HG03280 (cell line): ENCODE data around the gene SS18.
"Not testable (repeated sequence)": the region's sequence is repeated elsewhere in the genome, so short reads cannot be mapped to it uniquely, and the experiment has no call there.

Experiments
- ATAC-seq: cut with Tn5 transposase; IDR thresholded peaks from one replicate; pipeline ENCODE4 v1.9.1; 2021; ENCODE audit warnings: mild to moderate bottlenecking, moderate library complexity; ENCODE audit not compliant: unreplicated experiment

The SS18 gene, protein sequence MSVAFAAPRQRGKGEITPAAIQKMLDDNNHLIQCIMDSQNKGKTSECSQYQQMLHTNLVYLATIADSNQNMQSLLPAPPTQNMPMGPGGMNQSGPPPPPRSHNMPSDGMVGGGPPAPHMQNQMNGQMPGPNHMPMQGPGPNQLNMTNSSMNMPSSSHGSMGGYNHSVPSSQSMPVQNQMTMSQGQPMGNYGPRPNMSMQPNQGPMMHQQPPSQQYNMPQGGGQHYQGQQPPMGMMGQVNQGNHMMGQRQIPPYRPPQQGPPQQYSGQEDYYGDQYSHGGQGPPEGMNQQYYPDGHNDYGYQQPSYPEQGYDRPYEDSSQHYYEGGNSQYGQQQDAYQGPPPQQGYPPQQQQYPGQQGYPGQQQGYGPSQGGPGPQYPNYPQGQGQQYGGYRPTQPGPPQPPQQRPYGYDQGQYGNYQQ

GRCh38 chr18:26090130-26091046 lies at the start of gene SS18:
SS18 (minus strand) TSS chr18:26090613; CDS start chr18:26090569, 44 bp downstream.
- ATAC-seq, result peak; percentile 71

DNA sequence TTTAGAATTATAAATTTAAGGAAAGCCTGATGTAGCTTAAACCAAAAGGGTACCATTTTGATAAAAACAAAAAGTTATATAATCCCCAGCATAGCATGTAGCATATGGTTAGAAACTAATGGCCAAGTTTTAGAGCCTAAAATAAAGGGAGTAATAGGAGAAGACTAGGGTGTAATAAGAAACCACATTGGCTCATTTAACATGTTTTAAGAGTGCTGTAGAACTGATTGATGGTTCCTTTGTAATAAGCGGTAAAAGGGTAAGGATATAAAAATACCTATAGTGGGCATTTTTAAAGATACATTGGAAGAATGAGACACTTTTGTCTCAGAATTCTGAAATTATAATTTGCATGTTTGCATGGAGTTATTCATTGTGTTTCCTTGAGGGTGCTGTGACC lies 45.1 kb upstream of the SS18 start:
- no peak for ATAC-seq

DNA sequence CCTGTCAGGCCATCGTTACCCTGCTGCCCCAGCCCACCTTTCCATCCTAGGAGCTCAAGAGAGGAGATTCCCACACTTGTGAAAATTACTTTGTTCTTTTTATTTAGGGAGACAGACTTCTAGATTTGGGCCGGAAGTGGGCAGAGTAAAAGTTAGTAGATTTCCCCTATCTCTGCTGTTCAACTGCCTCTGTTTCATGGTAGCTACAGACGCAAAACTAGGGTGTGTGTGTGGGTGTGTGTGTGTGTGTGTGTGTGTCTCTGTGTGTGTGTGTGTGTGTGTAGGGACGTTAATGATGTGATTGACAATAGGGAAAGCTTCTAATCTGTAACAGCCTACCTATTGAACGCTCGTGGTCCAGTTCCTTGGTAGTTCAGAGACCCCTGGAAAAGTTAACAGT lies 43.7 kb upstream of the SS18 start:
- no peak for ATAC-seq

- ATAC-seq, result no peak
Measured at GRCh38 chr18:26133652-26134051, 43.2 kb upstream of the SS18 start, which contains the start of gene PSMA8. PSMA8 (plus strand) TSS chr18:26133869; CDS start chr18:26133966, 97 bp downstream.

DNA sequence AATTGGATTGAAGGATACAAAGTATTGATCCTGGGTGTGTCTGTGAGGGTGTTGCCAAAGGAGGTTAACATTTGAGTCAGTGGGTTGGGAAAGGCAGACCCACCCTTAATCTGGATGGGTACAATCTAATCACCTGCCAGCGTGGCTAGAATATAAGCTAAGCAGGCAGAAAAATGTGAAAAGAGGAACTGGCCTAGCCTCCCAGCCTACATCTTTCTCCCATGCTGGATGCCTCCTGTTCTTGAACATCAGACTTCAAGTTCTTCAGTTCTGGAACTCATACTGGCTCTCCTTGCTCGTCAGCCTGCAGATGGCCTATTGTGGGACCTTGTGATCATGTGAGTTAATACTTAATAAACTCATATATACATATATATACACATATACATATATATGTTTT lies 37.8 kb upstream of the SS18 start:
- not testable (repeated sequence) for ATAC-seq

DNA sequence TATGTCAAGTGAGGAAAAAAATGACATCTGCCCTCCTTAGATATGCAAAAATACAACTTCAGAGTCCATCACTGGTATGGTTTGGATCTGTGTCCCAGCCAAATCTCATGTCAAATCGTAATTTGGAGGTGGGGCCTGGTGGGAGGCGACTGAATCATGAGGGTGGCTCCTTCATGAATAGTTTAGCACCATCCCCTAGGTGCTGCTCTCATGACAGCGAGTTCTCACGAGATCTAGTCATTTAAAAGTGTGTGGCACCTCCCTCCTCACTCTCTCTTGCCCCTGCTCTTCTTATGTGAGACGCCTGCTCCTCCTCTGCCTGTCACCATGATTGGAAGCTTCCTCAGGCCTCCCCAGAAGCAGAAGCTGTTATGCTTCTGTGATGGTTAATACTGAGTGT lies 37.4 kb upstream of the SS18 start:
- no peak for ATAC-seq

GRCh38 chr18:26121994-26122393 lies 31.6 kb upstream of the SS18 start:
- not testable (repeated sequence) for ATAC-seq

DNA sequence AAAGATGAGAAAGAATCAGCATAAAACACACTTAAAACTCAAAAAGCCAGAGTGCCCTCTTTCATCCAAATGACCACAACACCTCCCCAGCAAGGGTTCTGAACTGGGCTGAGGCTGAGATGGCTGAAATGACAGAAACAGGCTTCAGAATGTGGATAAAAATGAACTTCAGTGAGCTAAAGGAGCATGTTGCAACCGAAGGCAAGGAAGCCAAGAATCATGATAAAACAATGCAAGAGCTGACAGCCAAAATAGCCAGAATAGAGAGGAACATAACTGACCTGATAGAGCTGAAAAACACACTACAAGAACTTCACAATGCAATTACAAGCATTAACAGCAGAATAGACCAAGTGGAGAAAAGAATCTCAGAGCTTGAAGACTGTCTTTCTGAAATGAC lies 31.1 kb upstream of the SS18 start:
- ATAC-seq, result no peak

- ATAC-seq, result no peak
Measured at GRCh38 chr18:26119246-26119645, 28.8 kb upstream of the SS18 start.

DNA sequence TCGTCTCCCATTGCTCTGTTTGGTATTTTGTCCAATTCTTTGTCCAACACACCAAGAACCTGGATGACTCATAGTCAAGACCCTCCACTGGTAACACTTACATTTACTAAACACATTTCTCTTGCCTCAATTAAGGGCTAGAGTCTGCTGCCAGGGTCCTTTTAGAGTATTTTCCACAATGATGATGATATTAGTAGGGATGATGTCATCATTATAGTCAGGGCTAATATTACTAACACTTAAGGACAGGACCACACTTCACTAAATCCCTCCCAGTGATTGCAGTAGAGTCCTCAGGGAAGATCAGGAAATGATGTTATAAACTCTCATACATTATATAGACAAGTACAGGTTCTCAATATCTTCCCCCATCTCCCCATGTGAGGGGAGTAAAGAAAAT lies 13.6 kb upstream of the SS18 start:
- no peak for ATAC-seq

DNA sequence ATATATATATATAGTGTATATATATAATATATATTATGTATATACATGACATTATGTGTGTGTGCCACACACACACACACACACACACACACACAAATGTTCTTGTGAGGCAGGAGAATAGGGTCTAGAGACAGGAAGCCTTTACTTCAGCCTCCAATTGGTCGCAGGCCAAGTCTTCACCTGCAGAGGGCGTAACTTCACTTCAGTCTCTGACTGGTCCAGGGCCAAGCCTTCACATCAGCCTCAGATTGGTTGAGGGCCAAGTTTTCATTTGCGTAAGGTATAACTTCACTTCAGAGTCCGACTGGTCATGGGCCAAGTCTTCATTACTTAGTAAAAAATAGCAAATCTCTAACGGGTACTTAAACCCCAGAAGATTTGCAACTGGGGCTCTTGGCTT lies 13.2 kb upstream of the SS18 start:
- no peak for ATAC-seq

GRCh38 chr18:26097563-26097962 lies 7.2 kb upstream of the SS18 start:
- no peak for ATAC-seq

DNA sequence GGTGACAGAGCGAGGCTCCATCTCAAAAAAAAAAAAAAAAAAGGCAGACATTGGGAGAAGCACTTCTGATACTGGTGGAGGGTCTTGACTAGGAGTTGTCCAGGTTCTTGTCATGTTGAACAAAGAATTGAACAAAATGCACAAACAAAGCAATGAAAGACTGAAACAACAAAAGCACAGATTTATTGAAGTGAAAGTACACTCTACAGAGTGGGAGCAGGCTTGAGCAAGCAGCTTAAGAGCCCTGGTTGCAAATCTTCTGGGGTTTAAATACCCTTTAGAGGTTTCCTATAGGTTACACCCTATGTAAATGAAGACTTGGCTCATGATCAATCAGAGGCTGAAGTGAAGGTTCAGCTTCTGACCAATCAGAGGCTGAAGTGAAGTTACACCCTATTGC lies 6.4 kb upstream of the SS18 start:
- no peak for ATAC-seq

DNA sequence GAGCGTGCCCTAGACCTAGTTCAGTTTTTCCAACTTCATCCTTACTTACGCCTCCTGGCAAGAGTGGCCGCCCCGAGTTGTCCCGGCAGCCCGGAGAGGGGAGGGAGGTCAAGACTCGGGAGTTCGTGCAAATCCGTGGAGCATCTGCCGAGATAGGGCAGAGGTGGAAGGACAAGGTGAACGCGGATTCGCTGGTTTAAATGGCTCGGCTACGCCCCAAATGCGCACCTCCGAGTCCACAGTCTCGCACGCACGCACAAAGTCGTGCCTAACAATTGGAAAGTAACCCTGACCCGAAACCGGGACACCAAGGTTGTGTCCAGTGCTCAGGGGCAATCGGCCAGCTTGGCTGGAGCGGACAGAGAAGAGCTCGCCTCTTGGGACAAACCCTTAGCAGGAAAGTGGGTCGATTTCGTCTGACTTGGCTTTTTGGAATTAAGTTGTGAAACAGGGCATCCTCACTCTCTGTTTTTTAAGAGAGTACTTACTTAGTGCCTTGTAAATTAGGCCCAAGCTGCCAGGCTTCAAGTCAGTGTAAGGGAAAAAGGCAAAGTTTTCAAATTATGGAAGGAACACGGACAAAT lies 726 bp upstream of the SS18 start:
- peak; percentile 45 for ATAC-seq

- peak; percentile 9 for ATAC-seq
Measured at GRCh38 chr18:26089293-26090129, 902 bp downstream of the SS18 start.

DNA sequence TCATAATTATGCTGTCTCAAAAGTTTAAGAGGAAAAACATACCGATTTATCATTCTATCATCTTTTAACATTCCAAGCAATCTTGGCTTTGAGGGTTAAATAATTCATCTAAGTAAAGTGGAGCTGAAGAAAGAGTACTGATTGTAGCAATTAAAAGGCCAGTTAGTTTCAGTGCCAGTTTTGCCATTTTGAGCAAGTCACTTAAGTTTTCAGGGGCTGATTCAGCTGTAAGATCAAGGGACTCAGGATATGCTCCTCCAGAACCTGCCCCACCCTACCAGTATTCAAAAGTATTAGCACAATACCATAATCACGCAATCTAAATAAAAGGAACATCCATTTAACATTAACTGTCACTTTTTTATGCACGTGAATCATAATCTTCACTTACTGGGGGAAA lies 1.9 kb downstream of the SS18 start:
- ATAC-seq, result no peak

GRCh38 chr18:26086959-26087358 lies 3.5 kb downstream of the SS18 start:
- no peak for ATAC-seq

DNA sequence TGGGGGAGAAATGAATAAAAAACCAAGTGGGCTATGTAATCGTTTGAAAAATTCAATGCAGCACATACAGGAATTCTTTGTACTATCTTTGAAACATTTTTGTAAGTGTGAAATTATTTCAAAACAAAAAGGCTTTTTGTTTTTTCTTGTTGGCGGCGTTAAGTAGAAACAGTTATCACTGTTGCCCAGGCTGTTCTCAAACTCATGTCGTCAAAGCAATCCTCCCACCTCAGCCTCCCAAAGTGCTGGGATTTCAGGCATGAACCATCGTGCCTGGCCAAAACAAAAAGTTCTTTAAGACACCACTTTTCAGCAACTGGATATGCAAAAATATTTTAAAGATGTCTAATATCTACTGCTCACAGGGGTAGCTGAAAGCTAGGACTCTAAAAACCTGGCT lies 5.4 kb downstream of the SS18 start:
- ATAC-seq, result no peak

DNA sequence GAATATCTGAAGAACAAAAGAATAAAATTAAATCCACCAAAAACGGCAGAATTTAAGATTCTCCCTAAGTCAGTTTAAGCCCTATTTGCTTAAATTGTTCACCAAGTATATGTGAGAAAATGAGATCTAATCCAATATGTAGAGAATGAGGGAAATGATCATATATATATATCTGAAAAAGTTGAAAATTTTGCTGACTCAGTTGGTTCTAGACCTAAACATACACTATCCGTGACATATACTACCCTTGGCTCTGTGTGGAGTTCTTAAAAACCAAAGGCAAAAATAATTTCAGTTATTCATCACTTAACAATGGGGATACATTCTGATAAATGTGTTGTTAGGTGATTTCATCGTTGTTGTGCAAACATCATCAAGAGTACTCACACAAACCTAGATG lies 7.3 kb downstream of the SS18 start:
- ATAC-seq, result no peak

- ATAC-seq, result no peak
Measured at GRCh38 chr18:26082475-26082874, 7.9 kb downstream of the SS18 start.

DNA sequence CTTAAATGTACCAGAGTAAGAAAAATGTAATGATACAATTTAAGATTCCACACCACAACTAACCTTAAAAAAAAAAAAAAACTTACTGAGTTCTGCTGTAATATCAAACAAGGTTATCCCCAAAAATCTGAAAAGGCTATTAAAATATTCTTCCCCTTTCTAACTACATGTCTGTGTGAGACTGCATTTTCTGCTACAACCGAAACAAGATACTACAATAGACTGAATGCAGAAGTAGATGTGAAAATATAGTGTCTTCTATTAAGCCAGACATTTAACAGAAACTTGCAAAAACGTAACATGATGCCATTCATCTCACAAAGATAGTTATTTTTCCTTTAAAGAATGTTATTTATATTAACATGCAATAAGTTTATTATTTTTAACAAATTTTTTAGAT lies 16.2 kb downstream of the SS18 start:
- ATAC-seq, result no peak
